ENCODE measurements around the gene NBAS. TPM values are rescaled to one million over a fixed set of nuclear protein-coding genes. Genes with fewer than 3 reads are reported as not detected.

NBAS gene
- total and polyA plus RNA-seq, 10 of the 15 experiments (the other 5 are each of a cell fraction or from before 2014, with no cell fraction given): 4.3 to 32.7 (median 20.8) TPM

- in situ Hi-C loops (cut with MboI): no loop called here
- BruUV-seq (replicated peaks): no TSS peak
- intact Hi-C loops (cut with micrococcal nuclease; ENCODE audit: unreplicated experiment): no loop called here
- Histone ChIP-seq H4K20me1 (ENCODE audit: control insufficient read depth, insufficient read depth) (no peaks in the 10 kb centered on the region), H3K36me3 (ENCODE audit: control insufficient read depth in 2 of 2, insufficient read depth in 2 of 2, low read length in 1 of 2) (no peaks in the 10 kb centered on the region; a peak in 1 of 4 replicates), H3K4me1 (ENCODE audit: control insufficient read depth, insufficient read depth, low read length) (no peaks in the 10 kb centered on the region), H3K79me2 (ENCODE audit: control insufficient read depth, insufficient read depth, low read length) (no peaks in the 10 kb centered on the region), H3K9ac (ENCODE audit: control insufficient read depth, insufficient read depth, low read length) (no peak overlapping the region), H3K27me3 (replicated peaks in 1 of 2; ENCODE audit: control insufficient read depth in 2 of 2, insufficient read depth in 2 of 2, low read length in 1 of 2) (no peaks in the 10 kb centered on the region), H2AFZ (ENCODE audit: control insufficient read depth, low read depth, low read length) (no peak overlapping the region), H3K4me2 (ENCODE audit: control insufficient read depth, insufficient read depth) (no peak overlapping the region), H3K27ac (ENCODE audit: control insufficient read depth, insufficient read depth) (no peak overlapping the region), H3K9me3 (replicated peaks; ENCODE audit: control insufficient read depth, insufficient read depth, low read length) (no peaks in the 10 kb centered on the region), H3K4me3 (no peak overlapping the region)
- POLR2A ChIA-PET: no interaction called here
- ATAC-seq: no peak
- no peak for FAIRE-seq
- DNase-seq (ENCODE audit: low read depth, low spot score): no peak
- 98% methylated on average over 2 of the region's 2 CpGs for WGBS (ENCODE audit: insufficient coverage, insufficient replicate concordance, low lambda C conversion rate, missing lambda C conversion rate)
- no peak for TF ChIP-seq ZNF622 (IDR thresholded peaks at IDR 0.05)
- no peak for TF ChIP-seq NKRF (conservative IDR thresholded peaks at IDR 0.05)
- TF ChIP-seq ZNF24 (IDR thresholded peaks at IDR 0.05): no peak
- no peak for TF ChIP-seq SRF (IDR thresholded peaks at IDR 0.05; ENCODE audit: low read depth in 2 of 2, low read length in 2 of 2)
- TF ChIP-seq PML (IDR thresholded peaks at IDR 0.05; ENCODE audit: low read length): no peak
- TF ChIP-seq PBX3 (IDR thresholded peaks at IDR 0.05; ENCODE audit: insufficient replicate concordance, low read depth, low read length): no peak
- no peak for TF ChIP-seq SPI1 (IDR thresholded peaks at IDR 0.05; ENCODE audit: borderline replicate concordance, insufficient read depth, low read depth, low read length)
- no peak for TF ChIP-seq STAT3 (IDR thresholded peaks at IDR 0.05; ENCODE audit: low read depth, low read length)
- TF ChIP-seq RAD21 (IDR thresholded peaks at IDR 0.05; ENCODE audit: insufficient read depth, low read depth, low read length): no peak
- TF ChIP-seq TAF1 (IDR thresholded peaks at IDR 0.05; ENCODE audit: borderline replicate concordance, low read depth, low read length): no peak
- TF ChIP-seq SP1 (IDR thresholded peaks at IDR 0.05; ENCODE audit: low read depth, low read length): no peak
- TF ChIP-seq MYB (IDR thresholded peaks at IDR 0.05; ENCODE audit: borderline replicate concordance, low read depth, low read length): no peak
- no peak for TF ChIP-seq BACH1 (IDR thresholded peaks at IDR 0.05; ENCODE audit: borderline replicate concordance)
- no peak for TF ChIP-seq TBL1XR1 (IDR thresholded peaks at IDR 0.05; ENCODE audit: low read depth, low read length)
- SMC1A ChIA-PET (ENCODE audit: uncharacterized antibody, unreplicated experiment): no interaction called here
- RAD21 ChIA-PET (ENCODE audit: unreplicated experiment): no interaction called here
- CTCF ChIA-PET: interaction anchor here (0.9 kb wide), 1 partner anchor 33 kb away, joined by 3 read pairs; no protein-coding TSS in a partner anchor
These were observed 229.3 kb downstream of the NBAS start for GRCh38 chr2:15331787-15332186.

Measured in GM12878 (cell line).